Activated CD4-positive, alpha-beta T cell treated with anti-CD3 and anti-CD28 coated beads, Interleukin-2, amount 10 ng/mL, durations not matched to agents 7 days and 5 days (primary cell): ENCODE data around the gene ADGRG6. TPM values are rescaled to one million over a fixed set of nuclear protein-coding genes. Genes with fewer than 3 reads are reported as not detected.
"Not testable (repeated sequence)": the region's sequence is repeated elsewhere in the genome, so short reads cannot be mapped to it uniquely, and the experiment has no call there.

Experiments
- CTCF ChIA-PET: fragments of 350-600 bp; sonication (Branson Sonifier 250); formaldehyde crosslinking; loops from one replicate; lab custom pipeline; 2021; ENCODE audit warnings: antibody characterized with exemption; lab: Charles Lee
- POLR2A ChIA-PET: fragments of 350-600 bp; sonication (Branson Sonifier 250); formaldehyde crosslinking; loops from one replicate; lab custom pipeline; 2021; ENCODE audit warnings: antibody characterized with exemption; lab: Charles Lee
- DNase-seq: peaks from one replicate; pipeline ENCODE4 v3.0.0-alpha.2; 2020
- H3K27ac Mint-ChIP-seq: one replicate; pipeline ENCODE4 v1.8.0; 2021; ENCODE audit warnings: mild to moderate bottlenecking, moderate library complexity, mixed read lengths
- H3K27me3 Mint-ChIP-seq: one replicate; pipeline ENCODE4 v1.8.0; 2021; ENCODE audit warnings: mixed read lengths
- H3K36me3 Mint-ChIP-seq: one replicate; pipeline ENCODE4 v1.8.0; 2021; ENCODE audit warnings: low read depth, mixed read lengths
- H3K4me1 Mint-ChIP-seq: one replicate; pipeline ENCODE4 v1.8.0; 2021; ENCODE audit warnings: mixed read lengths
- H3K4me3 Mint-ChIP-seq: one replicate; pipeline ENCODE4 v1.8.0; 2021; ENCODE audit warnings: mild to moderate bottlenecking, moderate library complexity, mixed read lengths
- H3K9me3 Mint-ChIP-seq: one replicate; pipeline ENCODE4 v1.8.0; 2021; ENCODE audit warnings: mixed read lengths
- total RNA-seq, 2 experiments: library from RNA; stranded (reverse); gene quantifications; one replicate each; pipeline ENCODE4 v1.2.3, GENCODE V29; 2021

ADGRG6 gene
- total RNA-seq, 2 experiments from 2014 or later: 0.35 to 0.52 TPM

GRCh38 chr6:142420802-142421201 is 119.0 kb downstream of the ADGRG6 start:
- no peak for DNase-seq
- no peaks in the 10 kb centered on the region for H3K36me3 Mint-ChIP-seq
- no peak overlapping the region for H3K27ac Mint-ChIP-seq
- H3K27me3 Mint-ChIP-seq: peaks cover 12% of the 10 kb centered on the region
- no peaks in the 10 kb centered on the region for H3K4me1 Mint-ChIP-seq
- H3K4me3 Mint-ChIP-seq: no peak overlapping the region
- ChIA-PET POLR2A (no interaction called here), CTCF (no interaction called here)
- H3K9me3 Mint-ChIP-seq: peaks cover 12% of the 10 kb centered on the region

GRCh38 chr6:142421285-142422117 is 119.7 kb downstream of the ADGRG6 start:
- H3K4me1 Mint-ChIP-seq: no peaks in the 10 kb centered on the region
- peaks cover 15% of the 10 kb centered on the region for H3K9me3 Mint-ChIP-seq
- CTCF ChIA-PET: no interaction called here
- no peak overlapping the region for H3K4me3 Mint-ChIP-seq
- H3K27ac Mint-ChIP-seq: no peak overlapping the region
- no peaks in the 10 kb centered on the region for H3K36me3 Mint-ChIP-seq
- no peak for DNase-seq
- H3K27me3 Mint-ChIP-seq: peaks cover 12% of the 10 kb centered on the region
- POLR2A ChIA-PET: no interaction called here

GRCh38 chr6:142426444-142427132 is 124.8 kb downstream of the ADGRG6 start:
- not testable (repeated sequence) for H3K27ac Mint-ChIP-seq

GRCh38 chr6:142428468-142428867 is 126.7 kb downstream of the ADGRG6 start:
- H3K27ac Mint-ChIP-seq, CTCF ChIA-PET, H3K4me3 Mint-ChIP-seq, POLR2A ChIA-PET, H3K36me3 Mint-ChIP-seq, H3K4me1 Mint-ChIP-seq, H3K27me3 Mint-ChIP-seq, DNase-seq: not testable (repeated sequence)
- H3K9me3 Mint-ChIP-seq: peaks cover 19% of the 10 kb centered on the region

More at GRCh38 chr6:142426444-142427132, 124.8 kb downstream of the ADGRG6 start:
- H3K4me3 Mint-ChIP-seq, DNase-seq, CTCF ChIA-PET, H3K36me3 Mint-ChIP-seq, POLR2A ChIA-PET, H3K27me3 Mint-ChIP-seq, H3K4me1 Mint-ChIP-seq: not testable (repeated sequence)
- peaks cover 22% of the 10 kb centered on the region for H3K9me3 Mint-ChIP-seq

GRCh38 chr6:142429195-142429594 is 127.4 kb downstream of the ADGRG6 start:
- H3K4me1 Mint-ChIP-seq: no peaks in the 10 kb centered on the region
- POLR2A ChIA-PET: no interaction called here
- H3K27me3 Mint-ChIP-seq: peaks cover 3% of the 10 kb centered on the region

GRCh38 chr6:142433419-142433818 is 131.6 kb downstream of the ADGRG6 start:
- Mint-ChIP-seq H3K4me3 (no peak overlapping the region), H3K27ac (no peak overlapping the region), H3K9me3 (no peaks in the 10 kb centered on the region), H3K27me3 (peaks cover 9% of the 10 kb centered on the region), H3K4me1 (no peaks in the 10 kb centered on the region), H3K36me3 (no peaks in the 10 kb centered on the region)
- DNase-seq: no peak
- POLR2A ChIA-PET: no interaction called here
- CTCF ChIA-PET: no interaction called here

More at GRCh38 chr6:142429195-142429594, 127.4 kb downstream of the ADGRG6 start:
- no peak overlapping the region for H3K27ac Mint-ChIP-seq
- DNase-seq: no peak
- CTCF ChIA-PET: no interaction called here
- H3K9me3 Mint-ChIP-seq: peaks cover 19% of the 10 kb centered on the region
- no peak overlapping the region for H3K4me3 Mint-ChIP-seq
- no peaks in the 10 kb centered on the region for H3K36me3 Mint-ChIP-seq

- Mint-ChIP-seq H3K4me1 (no peaks in the 10 kb centered on the region), H3K27me3 (peaks cover 12% of the 10 kb centered on the region), H3K36me3 (no peaks in the 10 kb centered on the region), H3K4me3 (no peak overlapping the region), H3K9me3 (no peaks in the 10 kb centered on the region), H3K27ac (no peak overlapping the region)
- no peak for DNase-seq
- ChIA-PET CTCF (no interaction called here), POLR2A (no interaction called here)
Measured at GRCh38 chr6:142438898-142439297, 137.1 kb downstream of the ADGRG6 start.

GRCh38 chr6:142440600-142441293 is 138.9 kb downstream of the ADGRG6 start:
- Mint-ChIP-seq H3K4me1 (no peaks in the 10 kb centered on the region), H3K36me3 (no peaks in the 10 kb centered on the region), H3K27ac (no peak overlapping the region), H3K9me3 (no peaks in the 10 kb centered on the region), H3K4me3 (no peak overlapping the region), H3K27me3 (peaks cover 9% of the 10 kb centered on the region)
- ChIA-PET CTCF (no interaction called here), POLR2A (no interaction called here)
- DNase-seq: no peak

- CTCF ChIA-PET: no interaction called here
- H3K36me3 Mint-ChIP-seq: no peaks in the 10 kb centered on the region
- DNase-seq: no peak
- no peak overlapping the region for H3K27ac Mint-ChIP-seq
- POLR2A ChIA-PET: no interaction called here
- no peaks in the 10 kb centered on the region for H3K9me3 Mint-ChIP-seq
- H3K27me3 Mint-ChIP-seq: peaks cover 5% of the 10 kb centered on the region
- no peaks in the 10 kb centered on the region for H3K4me1 Mint-ChIP-seq
- no peak overlapping the region for H3K4me3 Mint-ChIP-seq
Measured at GRCh38 chr6:142441716-142442115, 139.9 kb downstream of the ADGRG6 start.

GRCh38 chr6:142443102-142443501 is 141.3 kb downstream of the ADGRG6 start:
- H3K27me3 Mint-ChIP-seq: peaks cover 2% of the 10 kb centered on the region
- no peaks in the 10 kb centered on the region for H3K9me3 Mint-ChIP-seq
- no peak for DNase-seq
- H3K4me1 Mint-ChIP-seq: no peaks in the 10 kb centered on the region
- ChIA-PET CTCF (interaction anchor here (1.6 kb wide), 1 partner anchor 32 kb away, joined by 3 read pairs; no protein-coding TSS in a partner anchor), POLR2A (no interaction called here)
- H3K36me3 Mint-ChIP-seq: no peaks in the 10 kb centered on the region
- H3K4me3 Mint-ChIP-seq: no peak overlapping the region
- no peak overlapping the region for H3K27ac Mint-ChIP-seq

GRCh38 chr6:142443532-142443931 is 141.7 kb downstream of the ADGRG6 start:
- CTCF ChIA-PET: interaction anchor here (1.6 kb wide), 1 partner anchor 31 kb away, joined by 3 read pairs; no protein-coding TSS in a partner anchor
- Mint-ChIP-seq H3K4me1 (no peaks in the 10 kb centered on the region), H3K27me3 (peaks cover 2% of the 10 kb centered on the region), H3K27ac (no peak overlapping the region), H3K4me3 (no peak overlapping the region), H3K36me3 (no peaks in the 10 kb centered on the region), H3K9me3 (no peaks in the 10 kb centered on the region)
- POLR2A ChIA-PET: no interaction called here
- DNase-seq: no peak

- H3K4me3 Mint-ChIP-seq: no peak overlapping the region
- DNase-seq: no peak
- H3K4me1 Mint-ChIP-seq: no peaks in the 10 kb centered on the region
- peaks cover 2% of the 10 kb centered on the region for H3K27me3 Mint-ChIP-seq
- H3K9me3 Mint-ChIP-seq: no peaks in the 10 kb centered on the region
- ChIA-PET CTCF (interaction anchor here (1.0 kb wide), 2 partner anchors 11 to 16 kb away, joined by 3 read pairs; no protein-coding TSS in a partner anchor), POLR2A (no interaction called here)
- H3K27ac Mint-ChIP-seq: no peak overlapping the region
- H3K36me3 Mint-ChIP-seq: no peaks in the 10 kb centered on the region
Measured at GRCh38 chr6:142444376-142444775, 142.6 kb downstream of the ADGRG6 start.
